KG1 (cell line): Measurements from ENCODE around the gene CDC5L.

Experiments
- DNase-seq: peaks from one replicate; lab custom pipeline; 2025; lab: John Stamatoyannopoulos, UW

CDC5L gene

DNA sequence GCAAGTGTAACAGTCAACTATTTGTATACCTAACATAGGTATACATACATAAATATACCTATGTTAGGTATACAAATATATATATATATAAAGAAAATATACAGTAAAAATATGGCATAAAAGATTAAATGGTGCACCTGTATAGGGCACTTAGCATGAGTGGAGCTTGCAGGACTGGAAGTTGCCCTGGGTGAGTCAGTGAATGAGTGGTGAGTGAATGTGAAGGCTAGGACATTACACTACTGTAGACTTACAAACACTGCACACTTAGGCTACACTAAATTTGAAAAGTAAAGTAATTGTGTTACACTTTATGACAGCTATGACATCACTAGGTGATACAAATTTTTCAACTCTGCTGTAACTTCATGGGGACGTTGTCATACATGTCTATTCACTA is 65.6 kb downstream of the CDC5L start:
- no peak for DNase-seq

DNA sequence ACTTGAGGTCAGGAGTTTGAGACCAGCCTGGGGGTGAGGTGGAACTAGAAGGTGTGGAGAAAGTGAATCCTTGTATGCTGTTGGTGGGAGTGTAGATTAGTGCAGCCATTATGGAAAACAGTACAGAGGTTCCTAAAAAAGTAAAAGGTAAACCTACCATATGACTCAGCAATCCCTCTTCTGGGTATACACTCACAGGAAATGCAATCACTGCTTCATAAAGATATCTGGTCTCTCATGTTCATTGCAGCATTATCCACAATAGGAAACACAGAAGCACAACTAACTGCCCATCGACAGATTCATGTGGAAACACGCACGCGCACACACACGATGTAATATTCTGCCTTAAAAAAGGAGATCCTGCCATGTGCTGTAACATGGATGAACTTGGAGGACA is 66.7 kb downstream of the CDC5L start:
- no peak for DNase-seq

DNA sequence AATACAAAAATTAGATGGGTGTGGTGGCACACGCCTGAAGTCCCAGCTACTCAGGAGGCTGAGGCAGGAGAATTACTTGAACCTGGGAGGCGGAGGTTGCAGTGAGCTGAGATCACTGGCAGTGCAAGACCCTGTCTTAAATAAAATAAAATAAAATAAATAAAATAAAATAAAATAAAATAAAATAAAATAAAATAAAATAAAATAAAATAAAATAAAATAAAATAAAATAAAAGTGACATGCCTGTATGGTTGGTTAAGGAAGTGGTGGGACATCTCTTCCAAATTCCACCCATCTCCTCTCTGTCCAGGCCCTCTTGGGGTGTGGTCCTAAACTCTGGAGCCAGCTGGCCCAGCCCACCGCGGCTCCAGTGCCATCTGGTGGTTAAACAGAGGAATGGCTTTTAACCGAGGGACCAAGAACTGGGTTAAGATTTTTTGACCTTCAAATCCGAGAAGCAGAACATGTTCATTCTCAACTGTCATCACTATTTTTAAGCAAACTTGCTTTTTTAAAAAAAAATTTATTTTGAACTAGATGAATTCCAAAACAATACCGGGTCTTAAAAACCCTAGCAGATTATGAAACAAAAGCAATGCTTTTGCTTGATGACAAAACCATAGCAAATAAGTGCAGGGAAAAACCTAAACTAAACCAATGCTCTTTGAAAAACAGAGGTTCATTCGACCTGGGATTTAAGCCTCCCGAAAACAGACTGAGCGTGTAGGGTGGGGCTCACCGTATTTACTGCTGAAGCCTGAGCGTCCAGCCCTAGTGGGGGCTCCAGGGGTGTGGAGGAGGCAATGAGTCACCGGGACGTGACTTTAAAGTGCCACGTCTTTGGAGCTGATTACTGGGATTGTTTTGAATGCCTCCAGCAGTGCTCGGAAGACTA is 68.8 kb downstream of the CDC5L start:
- DNase-seq, result no peak

DNA sequence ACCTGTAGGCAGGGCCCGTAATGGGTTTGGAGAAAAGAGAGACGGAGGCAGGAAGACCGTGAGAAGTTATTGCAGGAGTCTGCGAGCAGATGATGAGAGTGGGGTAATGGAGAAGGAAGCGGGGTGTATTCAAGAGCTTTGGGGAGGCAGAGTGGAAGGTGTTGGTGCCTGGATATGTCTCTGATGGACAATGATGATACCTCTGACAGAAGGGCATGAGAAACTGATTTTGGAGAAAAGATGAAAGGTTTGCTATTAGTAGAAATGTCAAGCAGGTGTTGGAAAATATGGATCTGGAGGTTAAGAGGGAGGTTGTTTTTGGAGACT is 69.4 kb downstream of the CDC5L start:
- DNase-seq, result no peak

DNA sequence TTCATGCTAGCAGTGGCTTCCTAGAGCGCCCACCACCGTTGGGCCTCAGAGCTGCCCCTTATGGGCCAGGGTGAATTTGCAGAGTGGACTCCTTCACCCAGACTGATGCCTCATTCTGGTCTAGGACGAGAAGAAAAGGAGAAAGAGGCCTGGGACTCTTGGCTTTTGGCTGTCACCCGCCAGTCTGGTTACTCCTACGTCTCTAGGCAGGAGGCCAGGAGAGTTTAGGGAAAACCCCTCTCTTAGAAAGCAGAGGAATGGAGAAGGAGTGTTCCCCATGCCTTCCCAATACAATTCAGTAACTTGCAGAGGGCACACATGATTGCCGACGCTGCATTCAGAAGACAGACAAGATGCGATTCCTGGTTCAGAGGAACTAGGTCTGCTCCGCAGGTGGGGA is 70.1 kb downstream of the CDC5L start:
- no peak for DNase-seq

DNA sequence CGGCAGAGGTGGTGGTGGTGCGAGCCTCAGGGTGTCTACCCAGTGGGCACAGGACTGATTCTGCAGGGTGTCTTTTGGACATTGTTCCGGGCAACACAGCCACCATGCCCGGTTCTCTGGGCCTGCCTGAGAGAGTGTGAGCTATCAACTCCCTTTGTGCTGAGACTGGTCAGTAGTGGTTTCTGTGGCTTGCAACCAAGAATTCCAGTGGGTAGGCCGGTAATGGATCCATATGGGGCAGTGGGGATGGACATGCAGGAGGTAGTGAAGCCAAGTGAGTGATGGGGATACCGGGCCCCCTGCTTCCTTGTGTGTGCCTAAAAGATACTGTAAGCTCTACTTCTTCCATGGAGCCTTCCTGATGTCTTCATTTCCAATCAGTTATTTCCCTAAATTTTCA is 71.0 kb downstream of the CDC5L start:
- DNase-seq, result no peak

DNA sequence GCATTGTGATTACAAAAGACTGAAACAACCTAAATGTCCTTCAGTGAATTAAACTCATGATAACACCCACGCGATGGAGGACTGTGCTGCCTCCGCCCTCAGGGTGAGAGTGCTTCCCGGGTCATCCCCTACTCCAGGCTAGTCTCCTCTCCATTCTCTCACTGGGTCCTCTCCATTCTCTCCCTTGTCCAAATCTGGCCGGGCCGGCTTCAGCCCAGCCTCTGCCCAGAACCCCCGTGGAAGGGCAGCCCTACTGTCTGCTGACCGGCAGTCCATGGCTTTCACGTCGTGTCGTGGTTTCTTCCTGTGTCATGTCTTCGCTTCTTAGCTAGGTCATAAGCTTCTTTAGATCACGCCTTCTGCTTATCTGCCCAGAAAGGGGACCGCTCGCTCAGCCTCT is 74.8 kb downstream of the CDC5L start:
- DNase-seq, result no peak

DNA sequence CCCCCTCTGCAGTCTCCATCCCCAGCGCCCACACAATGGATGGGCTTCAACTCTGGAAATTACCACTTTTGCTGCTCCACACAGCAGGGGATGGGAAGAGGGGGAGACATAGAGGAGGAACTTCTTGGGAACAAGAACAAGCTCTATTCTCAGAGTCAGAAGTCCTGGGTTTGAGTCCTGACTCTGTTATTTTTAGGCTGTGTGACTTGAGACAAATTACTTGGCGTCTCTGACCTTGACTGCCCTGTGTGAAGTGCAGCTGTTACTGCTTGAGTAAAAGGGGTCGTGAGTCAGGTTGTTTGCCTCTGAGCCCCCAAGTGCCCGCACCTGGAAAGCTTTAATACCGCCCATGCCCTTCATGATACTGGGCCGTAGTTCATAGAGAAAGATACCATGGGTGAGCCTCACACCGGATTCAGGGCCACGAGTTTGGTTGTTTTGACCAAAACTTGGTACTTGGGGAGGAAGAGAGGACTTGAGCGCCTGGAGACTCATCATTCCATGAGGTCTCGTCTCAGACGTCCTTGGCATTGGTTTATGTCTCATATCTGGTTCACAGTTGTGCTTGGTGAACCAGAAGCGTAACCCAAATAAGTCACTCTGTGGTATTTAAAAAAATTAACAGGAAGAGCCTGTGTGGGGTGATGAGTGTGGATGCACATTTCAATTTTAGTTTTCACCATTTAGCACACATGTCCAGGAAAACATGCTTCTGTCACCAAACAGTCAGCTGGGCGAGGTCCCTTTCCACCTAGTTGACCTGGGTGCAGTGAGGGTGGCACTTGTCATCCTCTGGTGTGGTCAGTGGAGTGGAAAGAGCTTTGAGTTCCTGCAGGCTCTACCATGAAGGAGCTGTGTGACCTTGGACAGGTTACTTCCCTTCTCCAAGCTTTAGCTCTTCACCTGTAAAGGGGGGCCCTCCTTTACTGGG is 75.6 kb downstream of the CDC5L start:
- no peak for DNase-seq

DNA sequence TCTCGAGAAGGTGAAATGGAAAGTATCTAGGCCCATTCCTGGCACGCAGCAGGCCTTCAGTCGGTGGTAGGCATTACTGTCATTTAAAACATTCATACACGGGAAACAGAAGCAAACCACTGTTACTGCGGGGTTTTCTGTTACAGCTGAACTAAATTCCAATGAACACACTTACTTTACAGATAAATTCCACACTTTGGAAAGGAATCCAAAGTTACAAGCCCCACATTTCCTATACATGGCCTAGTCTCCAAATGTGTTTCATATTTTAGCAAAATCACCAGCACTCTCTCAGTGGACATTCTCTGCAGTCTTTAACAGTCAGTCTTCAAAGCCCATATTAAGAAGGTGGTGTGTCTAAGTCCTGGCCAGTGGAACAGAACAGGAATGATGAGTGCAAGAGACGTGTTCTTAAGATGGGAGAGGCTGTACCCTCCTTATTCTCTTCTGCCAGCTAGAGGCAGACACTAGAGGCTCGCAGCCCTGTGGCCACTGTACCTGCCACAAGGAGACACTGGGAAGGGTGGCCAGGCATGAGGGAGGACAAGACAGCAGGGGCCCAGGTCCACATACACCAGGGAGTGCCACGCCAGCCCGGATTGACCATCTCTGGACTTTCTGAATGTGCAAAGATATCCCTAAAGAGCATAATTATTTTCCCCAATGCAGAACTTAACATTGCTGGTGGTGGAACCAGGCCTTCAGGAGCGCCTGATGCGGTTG is 76.4 kb downstream of the CDC5L start:
- DNase-seq, result no peak

DNA sequence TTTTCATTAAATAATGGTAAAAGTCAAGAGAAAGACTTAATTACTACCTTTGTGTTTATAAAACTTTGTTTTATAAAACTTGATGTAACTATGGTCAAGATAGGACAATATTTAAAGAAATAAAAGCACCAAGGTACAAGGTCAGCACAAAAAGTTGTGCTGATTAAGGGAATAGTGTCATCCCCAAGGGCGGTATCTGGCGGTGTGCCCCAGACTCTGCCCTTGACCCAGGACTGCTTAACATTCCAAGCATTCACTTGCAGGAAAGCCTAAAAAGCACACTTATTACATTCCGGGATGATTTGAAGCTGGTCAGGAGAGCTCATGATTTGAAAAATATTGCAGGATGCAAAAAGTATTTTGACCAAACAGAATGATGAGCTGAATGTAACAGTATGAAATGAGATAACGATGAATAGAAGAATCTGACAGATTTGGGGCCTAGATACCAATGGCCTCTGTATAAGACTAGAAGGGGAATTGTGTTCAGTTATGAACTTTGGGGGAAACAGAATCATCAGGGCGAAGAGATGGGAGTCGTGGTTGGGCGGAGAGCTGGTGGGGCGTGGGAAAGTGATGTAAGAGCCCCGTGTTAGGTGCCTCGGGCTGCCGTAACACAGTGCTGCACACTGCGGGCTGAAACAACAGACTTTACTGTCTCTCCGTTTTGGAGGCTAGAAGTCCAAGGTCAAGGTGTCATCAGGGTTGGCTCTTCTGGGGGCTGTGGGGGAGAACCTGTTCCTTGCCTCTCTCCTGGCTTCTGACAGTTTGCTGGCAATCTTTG is 77.2 kb downstream of the CDC5L start:
- DNase-seq, result no peak

DNA sequence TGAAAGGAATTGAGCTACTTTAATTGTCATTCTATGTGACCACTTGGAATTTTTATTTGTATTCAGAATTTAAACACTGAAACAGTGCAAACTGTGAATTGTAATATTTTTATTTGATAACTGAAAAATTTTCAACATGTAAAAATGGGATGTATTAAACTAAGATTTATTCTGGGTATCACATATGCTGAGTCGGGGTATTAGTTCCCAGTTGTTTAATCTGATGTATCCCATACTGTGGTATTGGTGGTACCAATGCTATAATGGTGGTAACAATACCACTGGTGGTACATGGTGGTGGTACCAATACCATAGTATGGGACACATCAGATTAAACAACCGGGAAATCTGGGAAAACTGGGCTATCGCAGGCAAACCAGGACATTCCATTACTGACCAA is 79.4 kb downstream of the CDC5L start:
- DNase-seq, result no peak

DNA sequence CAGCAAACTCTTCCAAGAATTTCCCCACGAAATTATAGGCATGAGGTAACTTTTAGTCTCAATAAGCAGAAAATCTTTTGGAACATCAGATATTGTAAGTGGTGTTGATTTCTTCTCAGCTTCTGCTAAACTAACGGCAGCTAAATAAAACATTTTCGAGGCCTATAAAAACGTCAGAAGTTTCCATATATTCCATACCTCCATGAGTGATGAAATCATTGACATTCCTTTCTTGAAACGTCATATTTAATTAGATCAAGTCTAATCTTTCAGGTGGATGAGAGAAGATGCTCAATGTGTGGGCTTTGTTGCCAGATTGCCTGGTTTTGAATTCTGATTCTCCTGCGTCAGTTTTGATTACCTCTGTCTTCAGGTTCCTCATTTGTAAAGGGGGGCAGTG is 81.3 kb downstream of the CDC5L start:
- no peak for DNase-seq

DNA sequence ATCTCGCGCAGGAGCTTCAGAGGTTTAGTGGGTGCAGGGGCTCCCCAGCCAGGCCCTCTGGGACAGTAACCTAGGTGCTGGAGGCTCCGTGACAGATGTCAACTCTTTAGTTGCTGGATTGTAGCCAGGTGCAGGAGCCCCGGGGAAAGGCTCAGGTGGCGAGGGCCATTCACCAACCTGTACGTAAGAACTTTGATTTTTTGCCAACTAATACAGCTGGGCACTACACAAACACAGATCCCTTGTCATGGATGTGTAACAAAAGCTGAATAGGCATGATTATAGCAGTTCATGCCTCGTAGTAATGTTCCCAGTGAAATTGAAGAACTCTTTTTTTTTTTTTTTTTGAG is 82.6 kb downstream of the CDC5L start:
- DNase-seq, result no peak

DNA sequence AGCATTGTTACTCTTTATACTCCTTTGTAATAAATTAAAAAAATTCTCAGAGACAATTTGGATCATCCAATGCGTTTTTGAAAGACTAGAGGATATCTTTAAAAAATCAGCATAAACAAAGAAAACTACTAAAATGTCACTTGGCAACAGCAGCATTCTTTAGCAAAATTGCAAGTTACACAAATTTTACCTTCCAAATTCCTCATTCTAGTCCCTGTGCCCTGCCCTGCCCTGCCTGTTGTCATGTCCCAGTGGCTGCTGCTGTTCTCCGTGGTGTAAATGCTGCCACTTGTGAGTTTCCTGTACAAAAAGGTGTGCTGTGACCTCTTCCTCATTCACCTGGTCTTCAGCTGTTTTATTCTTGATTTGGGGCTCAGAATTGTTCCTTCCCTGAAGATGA is 83.2 kb downstream of the CDC5L start:
- no peak for DNase-seq

DNA sequence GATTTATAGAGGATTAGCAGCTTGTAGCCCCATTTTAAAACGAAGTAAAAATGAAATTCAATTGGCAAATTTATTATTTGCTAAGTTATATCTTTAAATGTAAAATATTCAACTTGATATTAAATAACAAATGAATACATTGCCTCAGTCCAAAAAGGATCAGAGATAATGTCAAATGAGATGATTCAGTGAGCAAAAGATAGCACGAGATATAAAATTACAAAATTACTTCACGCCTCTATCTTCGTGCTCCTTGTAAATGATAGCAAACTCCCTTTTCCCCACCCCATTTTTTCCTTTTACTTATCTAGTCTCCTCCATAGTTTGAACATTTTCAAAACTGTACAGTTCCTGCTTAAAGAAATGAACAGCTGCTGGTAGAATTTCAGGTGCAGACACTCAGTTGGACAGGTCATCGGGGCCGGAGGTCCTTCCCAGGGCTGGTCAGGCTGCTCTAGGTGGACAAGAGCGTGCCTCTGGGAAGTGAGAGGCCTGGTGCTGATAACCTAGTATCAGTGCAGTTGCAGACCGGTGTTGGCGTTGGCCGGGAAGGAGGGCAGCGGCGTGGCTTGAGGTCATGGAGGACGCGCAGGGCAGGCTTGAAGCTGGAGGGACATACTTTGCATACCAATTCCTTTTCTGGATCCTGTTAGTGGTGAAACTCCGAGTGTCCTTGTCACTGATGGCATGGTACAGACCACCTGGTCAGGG is 83.9 kb downstream of the CDC5L start:
- DNase-seq, result no peak

DNA sequence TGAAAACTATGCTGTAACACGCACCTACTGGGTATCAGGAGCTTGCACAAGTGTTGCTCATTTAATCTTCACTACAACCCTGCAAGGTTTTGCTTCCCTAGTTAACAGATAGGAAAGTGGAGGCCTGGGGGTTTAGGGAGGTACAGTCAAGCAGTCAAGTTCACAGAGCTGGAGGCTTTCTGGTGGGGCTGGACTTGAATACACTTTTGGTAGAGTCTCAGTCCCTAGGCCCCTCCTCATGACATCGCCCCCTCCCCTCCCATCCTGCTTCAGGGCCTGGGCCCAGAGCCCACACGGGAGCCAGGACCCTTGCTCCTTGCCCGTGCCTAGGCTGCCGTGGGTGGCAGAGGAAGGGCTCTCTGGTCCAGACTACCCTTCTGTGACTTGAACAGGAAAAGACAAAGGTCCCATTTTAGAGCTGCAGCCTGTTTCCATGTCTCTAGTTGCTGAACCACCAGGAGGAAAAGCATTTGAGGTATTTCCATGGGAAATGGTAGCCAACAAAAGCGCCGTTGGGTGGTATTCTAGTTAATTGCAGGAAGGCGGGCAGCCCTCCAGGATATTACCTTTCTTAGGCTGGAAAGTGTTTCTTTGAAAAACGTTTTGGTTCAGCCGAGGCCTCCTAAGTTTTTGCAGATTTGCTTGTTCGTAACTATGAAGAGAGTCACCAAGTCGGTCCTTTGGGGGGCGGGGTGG is 84.9 kb downstream of the CDC5L start:
- DNase-seq, result no peak

DNA sequence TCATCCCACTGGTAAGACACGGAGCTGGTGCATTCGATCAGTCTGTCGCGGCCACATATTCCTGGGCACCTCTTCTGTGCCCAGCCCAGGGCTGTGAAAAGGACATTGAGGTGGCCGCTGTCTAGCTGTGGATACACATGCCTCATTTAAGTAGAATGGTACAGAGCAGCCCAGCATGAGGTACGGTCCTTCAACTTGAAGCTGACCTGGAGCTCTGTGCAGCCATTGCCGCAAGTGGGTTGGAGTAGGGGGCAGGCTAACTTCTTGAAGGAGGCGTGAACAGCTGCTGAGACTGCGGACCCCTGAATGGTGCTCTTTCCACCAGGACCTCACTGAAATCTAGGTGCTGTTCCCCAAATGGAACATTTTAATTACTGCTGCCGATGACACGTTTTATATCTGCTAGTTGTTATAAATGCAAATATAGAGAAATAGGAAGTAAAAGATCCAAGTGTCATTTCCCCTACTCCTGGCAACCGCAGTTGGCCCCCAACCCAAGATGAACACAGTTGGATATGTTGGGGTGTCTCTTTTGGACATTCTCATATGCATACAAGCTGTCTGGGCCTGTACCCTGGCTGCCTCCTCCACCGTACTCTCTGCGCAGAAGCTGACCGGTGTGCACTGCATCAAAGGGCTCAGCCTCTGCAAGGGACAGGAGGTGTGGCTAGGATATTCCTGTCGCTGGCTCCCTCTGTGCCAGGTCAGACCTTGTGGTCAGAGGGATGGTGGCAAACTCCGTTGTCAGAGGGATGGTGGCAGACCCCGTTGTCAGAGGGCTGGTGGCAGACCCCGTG is 86.1 kb downstream of the CDC5L start:
- no peak for DNase-seq

DNA sequence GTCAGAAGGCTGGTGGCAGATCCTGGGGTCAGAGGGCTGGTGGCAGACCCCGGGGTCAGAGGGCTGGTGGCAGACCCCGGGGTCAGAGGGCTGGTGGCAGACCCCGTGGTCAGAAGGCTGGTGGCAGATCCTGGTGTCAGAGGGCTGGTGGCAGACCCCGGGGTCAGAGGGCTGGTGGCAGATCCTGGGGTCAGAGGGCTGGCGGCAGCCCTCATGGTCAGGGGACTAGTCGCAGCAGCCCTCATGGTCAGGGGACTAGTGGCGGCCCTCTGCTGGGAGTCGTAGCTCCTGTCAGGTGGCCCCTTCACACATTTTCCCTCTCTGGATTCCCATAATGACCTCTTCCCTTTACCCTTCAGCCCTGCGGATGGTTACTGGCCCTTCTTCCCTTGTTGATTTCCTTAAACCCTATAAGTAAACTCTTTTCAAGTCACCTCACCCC is 86.7 kb downstream of the CDC5L start:
- DNase-seq, result no peak

DNA sequence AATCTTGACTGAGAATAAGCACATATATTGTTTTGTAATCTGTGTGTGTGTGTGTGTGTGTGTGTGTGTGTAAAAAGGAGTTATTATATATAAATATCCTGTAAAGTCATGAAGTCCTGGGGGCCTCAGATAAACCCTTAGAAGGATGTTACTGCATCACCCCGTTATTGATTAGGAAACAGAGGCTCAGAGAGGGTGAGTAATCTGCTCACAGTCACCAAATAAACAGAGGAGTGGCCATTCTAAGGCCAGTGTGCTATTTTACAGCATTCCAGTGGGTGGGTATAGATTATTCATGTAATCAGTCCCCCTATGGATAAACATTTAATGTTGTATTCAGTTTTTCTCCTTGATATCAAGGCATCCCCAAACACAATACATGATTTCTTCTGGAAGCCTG is 87.1 kb downstream of the CDC5L start:
- no peak for DNase-seq

DNA sequence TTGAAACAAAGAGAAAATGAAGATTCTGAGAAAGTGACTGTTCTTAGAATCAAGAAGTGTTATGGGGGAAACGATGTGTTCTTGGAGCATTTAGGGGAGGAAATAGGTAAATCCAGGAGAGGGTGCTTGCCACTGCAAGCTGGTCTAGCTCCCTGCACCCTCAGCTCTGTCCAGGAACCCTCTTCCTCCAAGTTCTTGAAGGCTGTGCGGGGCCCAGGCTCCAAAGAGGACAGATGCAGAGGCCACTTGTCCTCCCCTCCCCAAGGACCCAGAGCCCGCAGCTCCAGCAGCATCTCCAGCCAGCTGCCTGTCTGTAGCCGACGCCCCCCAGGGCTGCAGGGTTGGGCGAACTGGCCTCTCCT is 87.9 kb downstream of the CDC5L start:
- DNase-seq, result no peak
